OCI-LY3 (cell line): Measurements from ENCODE around the gene KLHL3.

ENCODE experiments used
- H2AFZ ChIP-seq: fragments of 200-600, 300-600 bp; shearing (Covaris generic); 2 replicates; pipeline ENCODE4 v1.6.0; 2014; ENCODE audit warnings: antibody characterized with exemption, low read depth, low read length
- H3K27ac ChIP-seq: fragments of 200-600, 300-600 bp; sonication (generic); 2 replicates; pipeline ENCODE4 v1.5.1; 2014; ENCODE audit warnings: mild to moderate bottlenecking, low read length, moderate library complexity, mixed read lengths
- H3K27me3 ChIP-seq: fragments of 200-600, 300-600 bp; sonication (generic); 2 replicates; pipeline ENCODE4 v1.6.1; 2014; ENCODE audit warnings: low read depth, low read length, mixed read lengths
- H3K36me3 ChIP-seq: fragments of 200-600, 300-600 bp; sonication (generic); replicated peaks from 2 replicates; pipeline ENCODE3; 2014; ENCODE audit warnings: low read depth, low read length, mixed read lengths
- H3K4me1 ChIP-seq: fragments of 300-600, 200-600 bp; sonication (generic); 2 replicates; pipeline ENCODE4 v1.6.1; 2014; ENCODE audit warnings: low read length, mixed read lengths
- H3K4me2 ChIP-seq: fragments of 200-600, 300-600 bp; sonication (generic); 2 replicates; pipeline ENCODE4 v1.6.1; 2014; ENCODE audit warnings: low read length, mixed read lengths
- H3K4me3 ChIP-seq: fragments of 300-600, 200-600 bp; sonication (generic); 2 replicates; pipeline ENCODE4 v1.5.1; 2014; ENCODE audit warnings: antibody characterized with exemption, mild to moderate bottlenecking, low read length, moderate library complexity
- H3K79me2 ChIP-seq: fragments of 300-600, 200-600 bp; shearing (Covaris generic); 2 replicates; pipeline ENCODE4 v1.6.1; 2014; ENCODE audit warnings: mild to moderate bottlenecking, low read length, mixed read lengths
- H3K9ac ChIP-seq: fragments of 300-600, 200-600 bp; shearing (Covaris generic); 2 replicates; pipeline ENCODE4 v1.6.0; 2014; ENCODE audit warnings: mild to moderate bottlenecking, low read length, moderate library complexity
- H3K9me3 ChIP-seq: fragments of 200-600, 300-600 bp; shearing (Covaris generic); 2 replicates; pipeline ENCODE4 v1.6.1; 2014; ENCODE audit warnings: low read length, mixed read lengths; ENCODE audit not compliant: insufficient read depth
- H4K20me1 ChIP-seq: fragments of 200-600, 300-600 bp; sonication (generic); 2 replicates; pipeline ENCODE4 v1.6.1; 2016; ENCODE audit warnings: low read length, mixed read lengths; ENCODE audit not compliant: insufficient read depth
- CTCF ChIP-seq: fragments of 200-600, 300-600 bp; sonication (generic); IDR thresholded peaks from 2 replicates; pipeline ENCODE4 v1.5.1; 2014; ENCODE audit warnings: antibody characterized with exemption, low read length, low read depth
- EZH2phosphoT487 ChIP-seq: fragments of 200-600 bp; shearing (Covaris generic); IDR thresholded peaks from 2 replicates; pipeline ENCODE4 v1.6.1; 2018; ENCODE audit warnings: antibody characterized with exemption, mixed run types, low read depth

KLHL3 gene

DNA sequence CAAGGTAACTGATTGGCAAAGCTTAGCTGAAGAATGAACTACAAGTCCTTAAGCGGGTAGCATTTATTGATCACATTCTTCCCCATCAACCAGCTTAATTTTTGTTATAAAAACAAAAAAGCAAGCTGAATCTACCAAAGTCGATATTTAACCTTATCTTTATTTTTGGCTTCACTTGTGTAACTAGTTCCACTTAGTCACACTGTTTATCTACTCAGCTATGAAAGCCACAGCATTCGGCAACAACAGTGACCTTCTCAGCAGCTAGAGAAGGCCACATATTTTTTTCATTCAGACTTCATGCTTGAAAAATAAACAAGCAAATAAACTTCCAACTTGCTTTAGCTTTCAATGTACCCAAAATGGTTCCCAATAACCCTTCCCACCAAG is 69.4 kb downstream of the KLHL3 start:
- Histone ChIP-seq H3K4me2 (peak overlapping the region; percentile 10; the same call in 1 of the 2 replicates), H3K9ac (no peak overlapping the region), H3K27me3 (no peaks in the 10 kb centered on the region), H3K79me2 (no peaks in the 10 kb centered on the region), H2AFZ (no peak overlapping the region), H3K36me3 (no peaks in the 10 kb centered on the region), H3K4me1 (no peaks in the 10 kb centered on the region), H3K4me3 (no peak overlapping the region), H4K20me1 (no peaks in the 10 kb centered on the region), H3K9me3 (no peaks in the 10 kb centered on the region), H3K27ac (no peak overlapping the region)
- TF ChIP-seq CTCF, result no peak
- TF ChIP-seq EZH2phosphoT487, result no peak

- Histone ChIP-seq H3K9me3 (no peaks in the 10 kb centered on the region), H4K20me1 (no peaks in the 10 kb centered on the region), H3K27me3 (no peaks in the 10 kb centered on the region), H3K79me2 (no peaks in the 10 kb centered on the region), H3K4me3 (no peak overlapping the region), H2AFZ (no peak overlapping the region), H3K4me2 (peak overlapping the region; percentile 10; the same call in 1 of the 2 replicates), H3K4me1 (no peaks in the 10 kb centered on the region), H3K27ac (no peak overlapping the region), H3K9ac (no peak overlapping the region), H3K36me3 (no peaks in the 10 kb centered on the region)
- TF ChIP-seq EZH2phosphoT487 (no peak), CTCF (no peak)
These were observed 70.0 kb downstream of the KLHL3 start for GRCh38 chr5:137665678-137666460.

DNA sequence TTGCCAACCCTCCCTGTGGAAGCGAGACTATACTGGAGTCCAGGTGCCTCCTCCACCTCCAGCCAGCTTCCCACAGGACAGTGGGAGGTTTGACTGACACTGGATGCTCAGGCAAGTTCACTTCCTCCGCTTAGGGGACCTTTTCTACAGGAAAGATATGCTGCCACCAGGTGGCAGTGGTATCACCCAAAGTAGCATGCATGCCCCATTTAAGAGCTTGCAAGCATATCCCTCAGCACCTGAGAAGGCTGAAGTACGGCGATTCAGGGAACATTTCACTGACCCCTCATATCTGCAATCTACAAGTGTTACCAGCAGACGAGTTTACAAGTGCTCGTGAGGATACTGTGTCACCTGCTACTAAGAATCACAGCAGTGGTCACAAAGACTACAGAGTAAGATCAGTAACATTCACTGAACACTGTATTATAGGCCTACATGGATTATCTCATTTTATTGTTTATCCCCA is 75.5 kb downstream of the KLHL3 start:
- Histone ChIP-seq H2AFZ (peak overlapping the region; percentile 41; the same call in 1 of the 2 replicates), H3K4me3 (no peak overlapping the region), H3K9me3 (no peaks in the 10 kb centered on the region), H3K4me2 (no peak overlapping the region), H3K27ac (no peak overlapping the region), H3K79me2 (no peaks in the 10 kb centered on the region), H3K9ac (no peak overlapping the region), H3K36me3 (no peaks in the 10 kb centered on the region), H3K4me1 (no peaks in the 10 kb centered on the region), H4K20me1 (no peaks in the 10 kb centered on the region), H3K27me3 (no peaks in the 10 kb centered on the region)
- TF ChIP-seq EZH2phosphoT487, result no peak
- peak; percentile 72 for TF ChIP-seq CTCF

- H3K9ac ChIP-seq, result no peak overlapping the region
- no peaks in the 10 kb centered on the region for H3K27me3 ChIP-seq
- no peak overlapping the region for H2AFZ ChIP-seq
- no peak overlapping the region for H3K27ac ChIP-seq
- no peak overlapping the region for H3K4me2 ChIP-seq
- H3K79me2 ChIP-seq, result no peaks in the 10 kb centered on the region
- no peaks in the 10 kb centered on the region for H3K36me3 ChIP-seq
- H3K4me1 ChIP-seq, result no peaks in the 10 kb centered on the region
- no peak overlapping the region for H3K4me3 ChIP-seq
- no peaks in the 10 kb centered on the region for H4K20me1 ChIP-seq
- TF ChIP-seq EZH2phosphoT487 (no peak), CTCF (no peak)
- H3K9me3 ChIP-seq, result no peaks in the 10 kb centered on the region
These were observed 76.7 kb downstream of the KLHL3 start for GRCh38 chr5:137659209-137659608.
